Fibroblast of villous mesenchyme (primary cell): ENCODE results near the gene CRYZ. TPM values are rescaled to one million over a fixed set of nuclear protein-coding genes. Genes with fewer than 3 reads are reported as not detected.

Source experiments
- DNase-seq: peaks from one replicate; pipeline ENCODE4 v3.0.0-alpha.2; 2010; ENCODE audit warnings: low read depth
- H3K4me3 ChIP-seq: 2 replicates; pipeline ENCODE4 v1.5.1; 2011; ENCODE audit warnings: low read depth, mild to moderate bottlenecking, low read length
- total RNA-seq: library from RNA; depleted of rRNA; stranded (reverse); fragments of >200 nt; gene quantifications from 2 replicates; pipeline ENCODE4 v1.2.3, GENCODE V29; 2012
- TF ChIP-seq, protein P1 (sequence below): IDR thresholded peaks from 2 replicates; pipeline ENCODE4 v1.5.1; 2012; ENCODE audit warnings: low read depth, mild to moderate bottlenecking, low read length; ENCODE audit not compliant: insufficient read depth

The CRYZ gene, protein sequence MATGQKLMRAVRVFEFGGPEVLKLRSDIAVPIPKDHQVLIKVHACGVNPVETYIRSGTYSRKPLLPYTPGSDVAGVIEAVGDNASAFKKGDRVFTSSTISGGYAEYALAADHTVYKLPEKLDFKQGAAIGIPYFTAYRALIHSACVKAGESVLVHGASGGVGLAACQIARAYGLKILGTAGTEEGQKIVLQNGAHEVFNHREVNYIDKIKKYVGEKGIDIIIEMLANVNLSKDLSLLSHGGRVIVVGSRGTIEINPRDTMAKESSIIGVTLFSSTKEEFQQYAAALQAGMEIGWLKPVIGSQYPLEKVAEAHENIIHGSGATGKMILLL
- 30.6 and 41.0 TPM in 2 replicates for total RNA-seq

DNA sequence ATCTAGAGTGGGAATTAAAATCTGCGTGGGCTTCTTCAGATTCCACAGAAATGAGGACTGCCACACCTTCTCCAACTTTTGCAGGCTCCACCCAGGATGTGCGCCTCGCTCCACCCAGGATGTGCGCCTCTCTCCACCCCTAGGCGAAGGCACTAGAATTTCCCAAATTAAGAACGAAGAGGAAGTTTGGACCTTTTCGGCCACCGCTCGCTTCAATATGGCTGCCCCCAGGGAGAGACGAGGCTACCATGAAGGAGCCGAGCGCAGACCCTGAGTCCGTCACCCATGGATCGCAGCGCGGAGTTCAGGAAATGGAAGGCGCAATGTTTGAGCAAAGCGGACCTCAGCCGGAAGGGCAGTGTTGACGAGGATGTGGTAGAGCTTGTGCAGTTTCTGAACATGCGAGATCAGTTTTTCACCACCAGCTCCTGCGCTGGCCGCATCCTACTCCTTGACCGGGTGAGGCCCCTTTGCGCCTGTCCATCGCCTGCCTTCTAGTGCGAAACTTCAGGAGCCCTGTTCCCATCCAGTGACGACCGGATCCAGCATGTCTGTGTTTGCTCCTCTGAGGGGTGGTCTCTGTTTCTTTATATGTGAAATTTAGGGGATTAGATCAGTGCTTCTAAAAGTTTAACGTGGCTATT, at the start of gene CRYZ, which contains the start of gene TYW3:
TSS of gene CRYZ (minus strand) at position 91 of the 644 bp plus-strand sequence. CDS start 8,229 bp downstream, outside the sequence.
TSS of gene TYW3 (plus strand) at position 193 of the 644 bp plus-strand sequence. CDS start at position 286, 93 bp downstream.
- TF ChIP-seq, protein P1, sequence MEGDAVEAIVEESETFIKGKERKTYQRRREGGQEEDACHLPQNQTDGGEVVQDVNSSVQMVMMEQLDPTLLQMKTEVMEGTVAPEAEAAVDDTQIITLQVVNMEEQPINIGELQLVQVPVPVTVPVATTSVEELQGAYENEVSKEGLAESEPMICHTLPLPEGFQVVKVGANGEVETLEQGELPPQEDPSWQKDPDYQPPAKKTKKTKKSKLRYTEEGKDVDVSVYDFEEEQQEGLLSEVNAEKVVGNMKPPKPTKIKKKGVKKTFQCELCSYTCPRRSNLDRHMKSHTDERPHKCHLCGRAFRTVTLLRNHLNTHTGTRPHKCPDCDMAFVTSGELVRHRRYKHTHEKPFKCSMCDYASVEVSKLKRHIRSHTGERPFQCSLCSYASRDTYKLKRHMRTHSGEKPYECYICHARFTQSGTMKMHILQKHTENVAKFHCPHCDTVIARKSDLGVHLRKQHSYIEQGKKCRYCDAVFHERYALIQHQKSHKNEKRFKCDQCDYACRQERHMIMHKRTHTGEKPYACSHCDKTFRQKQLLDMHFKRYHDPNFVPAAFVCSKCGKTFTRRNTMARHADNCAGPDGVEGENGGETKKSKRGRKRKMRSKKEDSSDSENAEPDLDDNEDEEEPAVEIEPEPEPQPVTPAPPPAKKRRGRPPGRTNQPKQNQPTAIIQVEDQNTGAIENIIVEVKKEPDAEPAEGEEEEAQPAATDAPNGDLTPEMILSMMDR, result no peak
- peak within 1 kb of the TSS; percentile 89 for H3K4me3 ChIP-seq
- DNase-seq, result peak; percentile 95

DNA sequence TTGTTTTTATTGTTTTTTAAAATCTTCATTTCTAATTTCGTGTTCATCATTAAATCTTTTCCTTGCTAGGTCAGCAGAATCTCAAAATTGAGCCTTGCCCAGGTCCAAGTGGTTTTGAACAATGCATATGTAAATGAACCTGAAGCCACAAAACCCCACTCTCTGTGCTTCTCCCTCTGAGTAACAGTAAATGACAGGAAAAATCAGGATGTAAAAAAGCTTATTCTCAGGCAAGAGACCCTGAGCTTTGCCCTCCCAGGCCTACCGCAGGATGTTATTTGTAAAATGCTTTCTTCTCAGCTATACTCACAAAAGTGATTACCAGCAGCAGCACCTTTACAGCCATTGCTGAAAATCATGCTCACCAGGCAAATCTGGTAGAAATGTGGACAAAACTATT, 47.7 kb upstream of the CRYZ start:
- no peak overlapping the region for H3K4me3 ChIP-seq
- TF ChIP-seq, protein P1, result no peak
- no peak for DNase-seq

DNA sequence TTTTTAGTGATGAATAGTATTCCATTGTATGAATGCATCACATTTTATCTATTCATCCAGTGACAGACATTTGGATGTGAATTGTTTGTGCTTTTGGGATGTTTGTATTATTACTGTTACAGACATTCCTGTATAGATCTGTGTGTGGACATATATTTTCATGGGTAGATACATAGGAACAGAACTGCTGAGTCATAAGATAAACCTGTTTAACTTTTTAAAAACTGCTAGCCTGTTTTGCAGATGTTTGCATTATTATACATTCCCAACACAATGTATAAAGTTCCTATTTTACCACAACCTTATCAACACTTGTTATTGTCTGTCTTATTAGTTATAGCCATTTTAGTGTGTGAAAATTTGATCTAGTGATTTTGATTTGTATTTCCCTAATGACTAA, 46.9 kb upstream of the CRYZ start:
- TF ChIP-seq, protein P1, result no peak
- DNase-seq, result no peak
- H3K4me3 ChIP-seq, result no peak overlapping the region

DNA sequence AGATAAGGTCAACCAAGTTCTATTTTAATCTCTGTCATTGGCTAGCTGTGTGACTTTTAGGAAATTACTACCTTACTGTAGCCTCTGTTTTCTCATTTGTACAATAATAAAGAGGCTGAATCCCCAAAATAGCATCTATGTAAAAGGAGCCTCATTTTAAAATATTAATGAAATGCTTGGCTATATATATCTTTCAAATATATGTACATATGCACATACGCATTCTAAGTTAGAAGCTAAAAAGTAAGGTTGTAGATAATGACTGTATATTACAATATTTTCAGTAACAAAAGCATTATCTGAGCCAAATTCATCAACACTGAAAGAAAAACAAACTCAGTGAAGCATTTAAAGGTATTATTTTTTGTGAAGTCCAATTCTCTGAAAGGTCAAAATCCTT, 44.7 kb upstream of the CRYZ start:
- no peak for DNase-seq
- TF ChIP-seq, protein P1, result no peak
- H3K4me3 ChIP-seq, result no peak overlapping the region

DNA sequence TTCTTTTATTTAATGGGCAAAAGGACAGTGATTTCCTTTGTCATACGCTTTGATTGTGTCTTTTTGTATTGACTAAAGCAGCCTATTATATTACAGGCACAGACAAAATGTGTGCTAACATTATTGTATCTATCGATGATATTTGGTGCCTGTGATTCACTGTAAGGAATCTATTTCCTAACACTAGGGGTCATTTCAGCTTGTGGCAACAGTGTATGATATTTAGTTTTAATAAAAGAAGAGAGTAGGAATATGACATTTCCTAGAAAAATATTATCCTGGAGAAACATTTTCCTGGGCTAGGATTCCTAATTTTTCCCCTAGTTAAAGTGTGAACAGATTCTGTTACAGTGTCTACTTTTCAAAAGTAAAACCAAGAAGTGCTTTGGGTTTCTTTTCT, 42.9 kb upstream of the CRYZ start:
- TF ChIP-seq, protein P1, result no peak
- no peak for DNase-seq
- H3K4me3 ChIP-seq, result no peak overlapping the region

DNA sequence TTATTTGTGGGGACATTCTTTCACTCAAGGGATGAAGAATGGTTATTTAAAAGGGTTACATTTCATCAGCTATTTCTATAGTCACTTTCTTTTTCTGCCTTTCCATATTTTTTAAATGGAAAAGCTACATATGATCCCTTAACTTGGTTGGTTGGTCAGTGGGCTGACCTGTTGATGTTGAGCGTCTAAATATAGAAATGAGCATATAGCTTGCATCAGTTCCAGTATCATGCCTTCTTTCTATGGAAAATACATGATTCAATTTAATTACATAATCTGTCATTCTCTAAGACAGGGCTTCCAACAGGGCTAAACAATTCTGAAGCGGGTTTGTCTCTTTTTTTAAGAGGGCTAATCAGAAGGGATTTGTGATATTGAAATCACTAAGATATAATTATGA, 40.7 kb upstream of the CRYZ start:
- DNase-seq, result no peak
- TF ChIP-seq, protein P1, result no peak
- H3K4me3 ChIP-seq, result no peak overlapping the region
